ENCODE measurements around the gene SPA17.

The SPA17 gene

GRCh38 chr11:124717421-124717785 is 43.7 kb downstream of the SPA17 start:
- TF ChIP-seq, protein P1, sequence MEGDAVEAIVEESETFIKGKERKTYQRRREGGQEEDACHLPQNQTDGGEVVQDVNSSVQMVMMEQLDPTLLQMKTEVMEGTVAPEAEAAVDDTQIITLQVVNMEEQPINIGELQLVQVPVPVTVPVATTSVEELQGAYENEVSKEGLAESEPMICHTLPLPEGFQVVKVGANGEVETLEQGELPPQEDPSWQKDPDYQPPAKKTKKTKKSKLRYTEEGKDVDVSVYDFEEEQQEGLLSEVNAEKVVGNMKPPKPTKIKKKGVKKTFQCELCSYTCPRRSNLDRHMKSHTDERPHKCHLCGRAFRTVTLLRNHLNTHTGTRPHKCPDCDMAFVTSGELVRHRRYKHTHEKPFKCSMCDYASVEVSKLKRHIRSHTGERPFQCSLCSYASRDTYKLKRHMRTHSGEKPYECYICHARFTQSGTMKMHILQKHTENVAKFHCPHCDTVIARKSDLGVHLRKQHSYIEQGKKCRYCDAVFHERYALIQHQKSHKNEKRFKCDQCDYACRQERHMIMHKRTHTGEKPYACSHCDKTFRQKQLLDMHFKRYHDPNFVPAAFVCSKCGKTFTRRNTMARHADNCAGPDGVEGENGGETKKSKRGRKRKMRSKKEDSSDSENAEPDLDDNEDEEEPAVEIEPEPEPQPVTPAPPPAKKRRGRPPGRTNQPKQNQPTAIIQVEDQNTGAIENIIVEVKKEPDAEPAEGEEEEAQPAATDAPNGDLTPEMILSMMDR (IDR thresholded peaks at IDR 0.05; ENCODE audit: low read depth, low read length), result no peak
- DNase-seq (ENCODE audit: low read depth, low spot score), result no peak
- in situ Hi-C loops (cut with HindIII; ENCODE audit: low sequenced_read_pairs), result no loop called here
- no peak overlapping the region for H3K4me3 ChIP-seq (ENCODE audit: low read depth, low read length)

GRCh38 chr11:124717786-124718651 is 44.3 kb downstream of the SPA17 start:
- peak; percentile 52 for DNase-seq (ENCODE audit: low read depth, low spot score)
- in situ Hi-C loops (cut with HindIII; ENCODE audit: low sequenced_read_pairs), result no loop called here
- TF ChIP-seq, protein P1 (IDR thresholded peaks at IDR 0.05; ENCODE audit: low read depth, low read length), result no peak
- H3K4me3 ChIP-seq (ENCODE audit: low read depth, low read length), result peak overlapping the region; percentile 35

DNA sequence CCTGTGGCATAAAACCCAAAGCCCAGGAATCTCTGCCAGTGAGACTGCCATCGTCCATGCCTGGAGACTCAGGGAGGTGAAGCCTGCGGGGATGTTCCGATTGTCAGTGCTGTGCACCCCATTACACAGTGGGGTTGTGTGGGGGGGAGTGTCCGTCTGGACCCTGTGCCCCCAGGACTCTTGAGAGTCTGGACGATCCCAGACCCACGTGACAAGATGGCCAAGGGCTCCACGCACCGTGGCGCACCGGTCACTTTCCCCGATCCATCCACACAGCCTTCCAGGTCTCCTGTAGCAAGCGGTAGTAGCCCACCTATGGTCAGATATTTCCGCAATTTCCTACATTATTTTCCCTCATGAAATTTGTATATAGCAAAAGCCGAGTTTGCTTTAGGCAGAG is 45.1 kb downstream of the SPA17 start:
- H3K4me3 ChIP-seq (ENCODE audit: low read depth, low read length), result no peak overlapping the region
- TF ChIP-seq, protein P1 (IDR thresholded peaks at IDR 0.05; ENCODE audit: low read depth, low read length), result no peak
- no peak for DNase-seq (ENCODE audit: low read depth, low spot score)
- in situ Hi-C loops (cut with HindIII; ENCODE audit: low sequenced_read_pairs), result no loop called here

GRCh38 chr11:124719534-124719933 is 45.8 kb downstream of the SPA17 start:
- in situ Hi-C loops (cut with HindIII; ENCODE audit: low sequenced_read_pairs), result no loop called here
- TF ChIP-seq, protein P1 (IDR thresholded peaks at IDR 0.05; ENCODE audit: low read depth, low read length), result no peak
- DNase-seq (ENCODE audit: low read depth, low spot score), result no peak
- no peak overlapping the region for H3K4me3 ChIP-seq (ENCODE audit: low read depth, low read length)

DNA sequence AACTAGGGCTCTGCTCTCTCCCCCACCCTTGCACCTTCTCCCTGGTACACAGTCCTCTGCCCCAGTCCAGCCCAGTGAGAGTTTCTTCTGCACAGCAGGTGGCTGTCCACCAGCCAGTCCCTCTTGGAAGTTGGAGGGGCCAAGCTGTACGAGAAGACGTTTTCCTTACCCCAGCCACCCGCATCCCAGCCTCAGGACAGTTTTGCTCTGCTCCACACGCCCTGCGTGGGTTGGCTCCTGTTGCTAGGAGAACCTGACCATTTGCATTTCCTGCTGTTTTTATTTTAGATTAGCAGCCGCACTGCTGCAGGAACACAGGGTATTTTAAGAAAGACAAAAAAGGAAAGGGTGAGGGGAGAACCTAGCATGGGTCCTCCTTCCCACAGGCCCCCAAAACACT is 48.5 kb downstream of the SPA17 start:
- DNase-seq (ENCODE audit: low read depth, low spot score), result no peak
- TF ChIP-seq, protein P1 (IDR thresholded peaks at IDR 0.05; ENCODE audit: low read depth, low read length), result no peak
- no peak overlapping the region for H3K4me3 ChIP-seq (ENCODE audit: low read depth, low read length)
- in situ Hi-C loops (cut with HindIII; ENCODE audit: low sequenced_read_pairs), result no loop called here

DNA sequence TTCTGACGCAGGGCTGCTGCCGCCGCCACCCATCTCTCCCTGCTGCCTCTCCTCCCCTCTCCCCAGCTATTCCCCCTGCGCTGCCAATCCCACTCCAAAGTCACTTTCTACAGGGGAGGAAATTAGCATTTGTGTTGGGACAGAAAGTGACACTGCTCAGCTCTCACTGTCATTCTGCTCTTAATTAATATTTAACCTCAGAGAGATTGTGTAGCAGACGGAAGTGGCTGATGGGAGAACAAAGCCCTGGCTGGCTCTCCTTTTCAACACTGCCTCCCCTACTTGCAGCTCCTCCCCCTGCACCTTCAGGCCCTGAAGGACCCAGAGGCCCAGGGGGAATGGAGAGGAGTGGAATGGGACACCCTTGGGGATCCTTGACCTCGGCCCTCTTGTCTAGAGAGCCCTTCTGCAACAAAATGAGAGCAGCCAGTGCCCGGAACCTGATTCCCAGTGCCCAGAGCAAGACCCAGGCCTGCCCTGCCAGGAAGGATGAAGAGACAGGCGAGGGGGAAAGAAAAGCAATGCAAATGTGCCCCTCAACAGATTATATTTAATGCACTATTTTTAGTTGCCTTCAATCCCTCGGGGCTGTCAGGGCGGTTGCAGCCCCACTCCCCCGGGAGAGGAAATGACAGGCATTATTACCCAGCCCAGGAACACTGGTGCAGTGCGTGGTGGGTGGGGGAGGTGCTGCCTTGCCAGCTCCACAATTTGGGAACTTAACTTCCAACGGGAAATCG is 51.4 kb downstream of the SPA17 start:
- in situ Hi-C loops (cut with HindIII; ENCODE audit: low sequenced_read_pairs), result no loop called here
- TF ChIP-seq, protein P1 (IDR thresholded peaks at IDR 0.05; ENCODE audit: low read depth, low read length), result no peak
- H3K4me3 ChIP-seq (ENCODE audit: low read depth, low read length), result no peak overlapping the region
- no peak for DNase-seq (ENCODE audit: low read depth, low spot score)

Measured in astrocyte of the spinal cord (primary cell).